Activated T-cell treated with anti-CD3 and anti-CD28 coated beads for 48 hours (primary cell): ENCODE measurements around the gene APEH.

Experiments
- DNase-seq: peaks from one replicate; pipeline ENCODE4 v3.0.0-alpha.2; 2020; ENCODE audit warnings: low read depth

The APEH gene

DNA sequence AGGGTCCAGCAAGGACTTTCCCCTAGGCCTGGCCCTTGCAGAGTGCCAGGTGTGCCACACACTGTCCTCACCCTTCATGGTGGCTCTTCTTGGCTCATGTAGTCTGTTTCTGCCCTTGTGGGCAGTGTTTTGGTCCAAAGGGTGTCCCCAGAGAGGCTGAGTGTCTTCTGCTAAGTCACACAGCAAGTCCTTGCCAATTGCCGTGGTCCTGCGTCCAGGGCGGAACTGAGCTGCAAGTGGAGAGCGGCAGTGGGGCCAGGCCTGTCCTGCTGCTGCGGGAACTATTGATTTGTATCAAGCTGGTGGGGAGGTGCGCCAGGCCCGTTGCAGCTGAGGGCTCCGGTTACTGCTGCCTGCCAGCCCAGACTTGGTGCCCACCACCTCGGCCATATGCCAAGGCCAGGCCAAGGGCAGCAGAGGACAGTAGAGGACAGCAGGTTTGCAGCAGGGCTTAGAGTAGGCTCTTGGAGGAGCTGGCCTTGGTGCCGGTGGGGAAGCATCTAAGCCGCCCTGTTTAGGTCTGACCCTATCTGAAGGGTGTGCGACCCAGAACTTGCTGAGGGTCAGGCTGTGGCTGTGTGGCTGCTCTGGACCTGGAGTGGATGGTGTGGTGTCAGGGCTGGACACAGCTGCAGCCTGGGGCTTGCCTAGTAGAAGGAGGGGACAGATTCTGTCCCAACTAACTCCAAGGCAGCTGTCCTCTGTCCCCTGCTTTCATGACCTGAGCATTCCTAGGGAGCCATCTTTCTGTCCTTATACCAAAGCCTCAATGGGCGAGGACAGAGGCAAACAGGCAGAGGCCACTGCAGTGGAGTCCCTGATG lies 40.8 kb downstream of the APEH start:
- no peak for DNase-seq

DNA sequence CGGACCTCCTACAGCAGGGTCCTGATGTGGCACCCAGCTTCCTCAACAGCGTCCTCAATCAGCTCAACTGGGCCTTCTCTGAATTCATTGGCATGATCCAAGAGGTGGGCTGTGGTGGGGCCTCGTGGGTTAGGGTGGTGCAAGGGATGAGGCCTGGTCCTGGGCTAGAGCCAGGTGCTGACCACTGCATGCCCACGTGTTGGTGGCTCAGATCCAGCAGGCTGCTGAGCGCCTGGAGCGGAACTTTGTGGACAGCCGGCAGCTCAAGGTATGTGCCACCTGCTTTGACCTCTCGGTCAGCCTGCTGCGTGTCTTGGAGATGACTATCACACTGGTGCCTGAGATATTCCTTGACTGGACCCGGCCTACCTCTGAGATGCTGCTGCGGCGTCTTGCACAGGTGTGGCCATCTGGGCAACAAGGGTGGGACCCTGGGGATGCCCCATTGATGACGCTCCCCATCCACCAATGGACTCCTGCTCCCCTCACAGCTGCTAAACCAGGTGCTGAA lies 41.5 kb downstream of the APEH start:
- no peak for DNase-seq

DNA sequence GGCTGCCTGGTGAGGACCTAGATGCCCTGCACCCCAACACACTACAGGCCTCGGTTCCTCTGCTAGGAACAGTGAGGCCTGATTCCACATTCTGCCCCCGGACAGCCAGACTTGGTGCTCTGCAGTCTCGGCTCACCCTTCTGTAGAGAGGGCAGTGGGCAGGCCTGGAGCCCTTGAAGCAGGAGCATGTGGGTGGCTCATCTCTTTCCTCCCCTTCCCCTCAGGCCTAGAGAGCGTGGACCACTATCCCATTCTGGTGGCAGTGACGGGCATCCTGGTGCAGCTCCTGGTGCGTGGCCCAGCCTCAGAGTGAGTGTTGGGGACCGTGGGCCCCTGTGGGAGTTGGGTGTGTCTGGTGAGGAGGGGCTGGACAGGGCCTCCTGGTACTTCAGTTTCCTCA lies 42.0 kb downstream of the APEH start:
- DNase-seq, result no peak

DNA sequence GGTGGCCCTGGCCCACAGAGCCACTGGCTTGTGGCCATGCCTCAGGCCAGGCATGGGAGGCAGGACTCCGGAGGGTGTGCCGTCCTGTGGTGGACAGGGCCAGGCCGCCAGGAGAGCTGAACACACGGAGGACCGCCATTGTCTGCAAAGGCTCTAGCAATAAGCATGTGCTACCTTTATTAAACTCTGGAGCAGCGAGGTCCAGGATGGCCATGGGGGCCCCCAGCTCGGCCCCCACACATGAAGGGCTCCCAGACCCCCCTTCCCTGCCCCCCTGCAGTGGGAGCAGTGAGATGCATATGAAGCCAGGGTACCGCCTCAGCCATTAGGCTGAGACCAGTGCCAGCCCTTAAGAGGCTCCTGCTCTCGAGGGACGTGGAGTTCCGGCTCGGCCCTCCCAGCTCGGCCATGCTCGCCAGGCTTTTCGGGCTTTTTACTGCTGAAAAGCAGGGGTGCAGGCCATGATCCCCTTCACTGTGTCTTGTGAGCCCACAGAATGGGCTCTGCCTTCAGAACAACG lies 42.6 kb downstream of the APEH start:
- DNase-seq, result no peak

DNA sequence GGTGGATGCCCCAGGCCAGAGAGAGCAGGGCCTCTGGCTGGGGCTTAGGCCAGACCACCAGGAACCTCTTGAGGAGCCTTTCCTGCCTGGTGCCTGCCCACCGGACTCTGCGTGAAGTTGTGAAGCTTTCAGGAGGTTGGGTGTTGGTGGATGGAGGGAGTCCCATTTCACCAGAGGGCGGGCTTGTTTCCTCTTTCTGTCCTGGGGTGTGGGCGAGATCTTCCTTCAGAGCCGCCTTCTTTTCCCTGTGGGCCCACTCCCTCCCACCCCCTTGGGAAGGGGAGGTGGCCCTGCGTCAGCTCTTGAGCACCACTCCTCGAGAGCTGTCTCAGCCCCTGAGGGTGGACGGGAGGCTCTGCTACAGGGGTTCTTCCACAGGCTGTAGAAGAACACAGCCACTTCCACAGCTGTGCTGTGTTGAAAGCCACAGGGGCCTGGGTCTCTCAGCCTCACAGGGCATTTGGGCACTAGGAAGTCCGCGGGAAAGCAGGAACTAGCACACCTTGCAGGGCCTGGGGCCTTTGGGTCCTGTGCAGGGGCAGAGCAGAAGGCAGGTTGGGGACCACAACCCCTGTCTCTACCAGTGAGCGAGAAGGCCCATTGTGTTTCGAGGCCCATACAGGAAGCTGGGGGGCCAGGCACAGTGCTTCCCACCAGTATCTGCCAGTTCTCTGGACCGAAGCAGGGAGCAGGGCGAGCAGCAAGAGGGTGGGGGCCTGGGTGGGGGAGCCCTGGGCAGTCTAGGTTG lies 43.2 kb downstream of the APEH start:
- DNase-seq, result no peak

DNA sequence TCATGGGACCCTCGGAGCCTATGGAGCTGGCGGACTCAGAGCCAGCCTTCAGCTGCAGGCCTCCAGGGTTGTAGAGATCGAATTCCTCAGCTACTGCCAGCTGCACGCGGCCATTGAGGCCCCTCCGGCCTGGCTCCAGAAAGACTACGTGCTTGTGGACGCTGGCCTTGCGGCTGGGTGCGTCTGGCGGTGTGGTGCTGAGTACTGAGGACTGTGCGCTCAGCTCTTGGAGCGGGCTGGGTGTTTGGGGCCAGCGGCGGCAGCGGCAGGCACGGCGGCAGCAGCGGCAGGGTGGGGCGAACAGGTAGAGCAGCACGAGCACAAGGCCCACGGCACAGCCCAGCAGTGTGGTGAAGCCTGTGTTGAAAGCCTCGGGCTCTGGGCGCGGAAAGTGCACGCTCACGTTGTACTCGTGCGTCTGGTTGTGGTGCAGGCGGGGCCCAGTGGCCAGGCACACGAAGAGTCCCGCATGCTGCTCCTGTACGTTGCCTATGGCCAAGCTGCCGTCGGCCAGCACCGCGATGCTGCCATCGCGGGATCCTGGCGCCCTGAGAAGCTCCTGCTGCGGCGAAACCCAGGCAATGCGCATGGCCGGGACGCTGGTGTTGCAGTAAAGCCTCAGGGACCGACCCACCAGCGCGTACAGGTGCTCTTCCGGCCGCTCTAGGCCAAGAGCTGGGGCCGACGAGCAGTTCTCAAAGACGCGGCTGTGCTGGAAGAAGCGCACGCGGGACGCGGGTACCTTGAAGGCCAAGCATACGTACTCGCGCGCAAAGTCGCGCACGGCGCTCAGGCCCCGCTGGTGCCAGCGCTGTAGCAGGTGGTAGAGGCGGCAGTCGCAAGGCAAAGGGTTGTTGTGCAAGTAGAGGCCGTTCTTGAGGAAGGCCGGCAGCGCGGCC lies 44.1 kb downstream of the APEH start:
- no peak for DNase-seq

DNA sequence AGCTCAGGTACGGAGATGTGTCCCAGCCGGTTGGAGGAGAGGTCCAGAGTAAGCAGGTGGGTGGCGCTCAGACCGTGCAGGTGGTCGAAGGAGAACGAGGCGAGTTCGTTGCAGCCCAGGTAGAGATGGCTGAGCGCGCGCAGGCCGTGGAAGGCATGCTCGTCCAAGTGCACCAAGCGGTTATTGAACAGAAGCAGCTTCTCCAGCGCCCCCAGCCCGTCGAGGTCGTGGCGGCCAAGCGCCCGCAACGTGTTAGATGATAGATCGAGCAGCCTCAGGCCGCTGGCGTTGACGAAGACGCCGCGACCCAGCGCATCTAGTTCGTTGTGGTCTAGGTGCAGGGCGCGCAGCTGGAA lies 44.7 kb downstream of the APEH start:
- no peak for DNase-seq

DNA sequence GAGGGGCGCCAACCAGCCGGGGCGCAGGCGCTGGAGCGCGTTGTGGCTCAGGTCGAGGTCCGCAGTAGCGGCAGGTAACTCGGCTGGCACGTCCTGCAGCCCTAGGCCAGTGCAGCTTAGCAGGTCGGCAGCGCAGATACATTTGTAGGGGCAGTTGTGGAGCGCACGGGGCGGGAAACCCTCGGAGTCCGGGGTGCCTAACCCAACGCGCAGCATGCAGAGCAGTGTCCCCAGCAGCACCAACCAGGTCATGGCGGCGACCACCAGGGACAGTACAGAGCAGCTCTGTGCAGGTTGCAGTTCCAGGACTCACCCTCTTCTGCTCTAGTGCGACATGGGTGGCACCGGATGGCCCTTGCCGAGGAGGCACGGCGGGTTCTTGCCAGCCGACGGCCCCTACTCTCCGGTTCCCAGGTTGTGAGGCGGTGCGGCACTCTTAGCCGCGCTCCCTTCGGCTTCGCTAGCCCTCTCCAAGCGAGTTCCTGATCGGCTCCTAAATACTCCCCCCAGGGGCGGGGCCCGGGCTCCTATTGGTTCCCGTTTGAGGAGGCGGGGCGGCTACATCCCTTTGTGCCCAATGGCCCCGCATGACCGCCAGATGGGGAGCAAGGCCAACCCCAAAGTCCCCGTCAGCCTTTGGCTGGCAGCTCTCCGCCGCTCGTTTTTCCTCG lies 45.2 kb downstream of the APEH start, which contains the start of gene AMIGO3:
Gene AMIGO3, minus strand, starts transcription at position 471 of the 671 bp plus-strand sequence. Its CDS starts 219 bp downstream, at position 252.
- DNase-seq, result peak; percentile 85

DNA sequence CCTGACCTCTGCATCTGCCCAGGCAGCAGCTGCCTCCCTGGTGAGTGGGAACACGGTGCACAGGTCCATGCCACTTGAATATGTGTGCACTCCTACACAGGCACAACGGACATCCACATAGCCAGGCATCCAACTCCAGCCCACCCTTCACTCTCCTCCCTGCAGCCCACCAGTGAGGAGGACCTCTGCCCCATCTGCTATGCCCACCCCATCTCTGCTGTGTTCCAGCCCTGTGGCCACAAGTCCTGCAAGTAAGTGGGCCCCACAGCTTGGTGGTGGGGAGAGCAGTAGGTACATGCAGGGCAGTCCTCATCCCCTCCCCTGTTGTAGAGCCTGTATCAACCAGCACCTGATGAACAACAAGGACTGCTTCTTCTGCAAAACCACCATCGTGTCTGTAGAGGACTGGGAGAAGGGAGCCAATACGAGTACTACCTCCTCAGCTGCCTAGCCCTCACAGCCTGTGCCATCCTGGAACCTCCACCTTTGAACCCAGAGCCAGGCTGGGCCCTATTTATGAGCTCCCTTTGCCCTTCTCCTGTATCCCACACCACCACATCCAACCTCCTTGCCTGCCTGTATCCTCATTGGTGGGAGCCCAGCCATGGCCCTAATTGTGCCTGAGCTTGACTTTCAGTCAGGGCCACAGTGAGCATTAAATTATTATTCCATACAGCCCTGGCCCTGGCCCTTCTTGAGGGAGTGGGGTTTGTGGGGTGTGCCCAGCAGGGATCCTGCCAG lies 46.9 kb downstream of the APEH start:
- DNase-seq, result no peak

DNA sequence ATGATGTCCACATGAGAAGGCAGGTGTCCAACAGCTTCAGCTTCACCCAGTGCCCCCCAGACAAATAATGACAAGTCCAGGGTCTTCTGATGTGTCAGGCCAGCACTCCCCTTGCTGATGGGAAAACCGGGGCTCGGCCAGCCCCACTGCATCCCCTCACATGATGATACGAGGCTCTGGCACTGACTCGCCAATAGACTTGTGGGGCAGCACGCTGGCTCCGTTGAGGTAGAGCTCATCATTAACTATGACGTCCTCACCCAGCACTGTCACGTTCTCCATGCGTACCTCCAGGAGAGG lies 47.4 kb downstream of the APEH start:
- DNase-seq, result no peak

DNA sequence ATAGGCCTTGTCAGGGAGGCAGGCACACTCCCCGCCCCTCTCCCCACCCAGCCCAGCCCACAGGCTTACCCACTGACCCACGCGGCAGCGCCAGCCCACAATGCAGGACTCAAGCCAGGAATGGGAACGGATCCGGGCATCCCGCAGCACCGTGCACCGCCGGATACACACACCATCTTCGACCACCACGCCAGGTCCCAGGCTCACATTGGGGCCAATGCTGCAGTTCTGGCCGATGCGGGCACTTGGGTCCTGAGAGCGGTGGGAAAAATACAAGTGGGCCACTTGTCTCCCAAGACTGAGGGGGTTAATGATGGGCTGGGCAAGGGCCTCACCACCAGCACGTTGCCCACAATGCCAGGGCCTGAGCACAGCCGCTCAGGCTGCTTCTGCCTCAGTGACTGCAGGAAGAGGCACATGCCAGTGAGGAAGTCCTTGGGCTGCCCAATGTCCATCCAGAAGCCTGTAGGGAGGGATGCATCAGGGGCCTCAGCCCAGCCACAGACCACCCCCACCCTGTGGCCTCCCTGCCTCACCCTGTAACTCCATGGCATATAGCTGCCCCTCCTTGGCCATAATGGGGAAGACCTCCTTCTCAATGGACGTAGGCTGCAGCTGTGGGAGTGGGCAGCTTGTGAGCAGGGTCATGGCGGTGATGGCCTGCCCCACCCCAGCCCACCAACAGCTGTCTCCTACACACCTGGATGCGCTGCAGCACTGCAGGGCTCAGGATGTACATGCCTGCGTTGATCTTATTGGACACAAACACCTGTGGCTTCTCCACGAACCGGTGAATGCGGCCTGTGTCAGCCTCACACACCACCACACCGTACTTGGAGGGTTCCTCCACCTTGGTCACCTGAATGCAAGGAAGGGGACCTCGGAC lies 48.0 kb downstream of the APEH start:
- DNase-seq, result no peak

DNA sequence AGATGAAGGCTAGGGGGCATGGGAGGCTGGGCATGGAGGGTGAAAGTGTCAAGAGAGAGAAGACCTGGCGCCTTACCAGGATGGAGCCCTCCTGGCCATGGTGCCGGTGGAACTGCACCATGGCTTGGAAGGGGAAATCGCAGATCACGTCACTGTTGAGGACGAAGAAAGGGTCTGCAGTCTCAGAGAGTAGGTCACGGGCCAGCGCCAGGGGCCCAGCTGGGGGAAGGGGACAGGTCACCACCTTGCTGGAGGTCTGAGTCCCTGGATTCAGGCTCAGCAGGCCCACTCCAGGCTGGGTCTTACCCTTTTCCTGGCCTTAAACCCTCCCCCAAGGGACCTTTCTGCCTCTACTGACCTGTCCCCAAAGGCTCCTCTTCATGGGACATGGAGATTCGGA lies 48.7 kb downstream of the APEH start:
- DNase-seq, result no peak

DNA sequence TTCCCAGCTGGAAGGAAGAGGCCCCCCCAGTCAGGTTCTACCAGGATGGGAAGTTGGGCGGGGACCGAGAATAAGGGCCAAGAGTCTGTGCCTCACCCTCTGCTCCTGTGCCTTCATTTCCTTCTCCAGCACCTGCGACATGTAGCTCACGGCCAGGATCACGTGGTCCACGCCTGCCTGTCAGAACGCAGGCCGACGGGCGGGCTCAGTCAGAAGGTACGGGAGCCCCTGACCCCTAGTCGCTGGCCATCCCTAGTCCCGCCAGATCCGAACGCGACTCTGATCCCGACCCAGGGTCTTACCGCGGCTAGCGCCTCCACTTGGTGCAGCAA lies 49.1 kb downstream of the APEH start:
- DNase-seq, result peak; percentile 56

DNA sequence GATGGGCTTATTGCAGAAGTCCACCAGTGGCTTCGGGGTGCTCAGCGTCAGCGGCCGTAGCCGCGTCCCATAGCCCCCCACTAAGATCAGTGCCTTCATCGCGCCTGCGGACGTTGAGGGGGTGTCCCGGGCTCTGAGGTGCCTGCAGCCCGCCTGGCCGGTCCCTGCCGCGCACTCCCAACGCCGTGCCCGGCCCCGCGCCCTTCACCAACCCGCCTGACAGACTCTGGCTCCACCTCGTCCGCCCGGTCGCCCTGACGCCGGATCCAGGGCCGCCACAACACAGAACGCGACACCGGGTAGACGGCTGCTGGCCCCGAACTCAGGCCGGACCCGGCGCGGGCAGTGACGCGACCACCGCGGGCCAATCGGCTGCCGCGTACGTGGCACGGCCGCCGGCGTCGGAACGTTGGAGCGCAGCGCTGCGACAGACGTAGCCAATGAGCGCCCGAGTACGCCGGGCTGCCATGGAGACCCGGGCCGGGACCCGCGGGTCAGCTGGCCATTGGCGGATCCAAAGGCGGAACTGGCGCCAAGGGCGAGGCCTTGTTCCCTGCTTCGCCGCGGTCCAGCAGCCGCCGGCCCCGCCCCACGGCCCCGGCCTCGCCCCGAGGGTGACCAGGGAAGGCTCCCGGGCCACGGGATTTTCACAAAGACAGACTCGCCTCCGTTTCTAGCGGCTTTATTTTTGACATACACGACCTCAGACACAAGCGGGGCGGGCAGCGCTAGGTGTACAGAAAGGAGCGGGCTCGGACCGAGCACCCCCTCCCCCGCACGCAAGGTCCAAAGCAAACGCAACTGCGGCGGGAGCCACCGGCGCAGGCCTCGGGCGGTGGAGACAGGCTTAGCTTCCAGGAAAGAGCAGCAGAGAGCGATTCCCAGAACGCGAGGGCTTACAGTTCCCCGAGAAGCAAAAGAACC lies 49.7 kb downstream of the APEH start, which contains the start of gene GMPPB:
Gene GMPPB, minus strand, starts transcription at position 324 of the 924 bp plus-strand sequence. Its CDS starts 225 bp downstream, at position 99.
- peak; percentile 96 for DNase-seq

DNA sequence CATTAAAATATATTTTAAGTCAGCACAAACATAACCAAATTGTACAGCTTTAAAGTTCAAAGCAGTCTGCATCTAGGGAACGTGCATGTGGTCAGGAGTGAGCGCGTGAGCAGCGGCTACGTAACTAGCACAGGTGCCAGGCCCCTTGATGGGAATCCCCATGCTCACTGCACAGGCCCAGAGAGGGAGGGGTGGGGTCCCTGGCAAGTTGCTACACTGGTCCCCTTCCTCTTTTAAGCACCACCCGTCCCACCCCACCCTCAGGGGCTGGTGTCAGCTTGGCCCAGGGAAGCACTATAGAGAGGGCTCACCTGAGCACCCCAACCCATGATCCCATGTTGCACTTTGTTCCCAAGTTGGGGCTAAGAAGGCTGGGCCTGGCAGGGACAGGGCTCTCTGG lies 50.4 kb downstream of the APEH start:
- no peak for DNase-seq

DNA sequence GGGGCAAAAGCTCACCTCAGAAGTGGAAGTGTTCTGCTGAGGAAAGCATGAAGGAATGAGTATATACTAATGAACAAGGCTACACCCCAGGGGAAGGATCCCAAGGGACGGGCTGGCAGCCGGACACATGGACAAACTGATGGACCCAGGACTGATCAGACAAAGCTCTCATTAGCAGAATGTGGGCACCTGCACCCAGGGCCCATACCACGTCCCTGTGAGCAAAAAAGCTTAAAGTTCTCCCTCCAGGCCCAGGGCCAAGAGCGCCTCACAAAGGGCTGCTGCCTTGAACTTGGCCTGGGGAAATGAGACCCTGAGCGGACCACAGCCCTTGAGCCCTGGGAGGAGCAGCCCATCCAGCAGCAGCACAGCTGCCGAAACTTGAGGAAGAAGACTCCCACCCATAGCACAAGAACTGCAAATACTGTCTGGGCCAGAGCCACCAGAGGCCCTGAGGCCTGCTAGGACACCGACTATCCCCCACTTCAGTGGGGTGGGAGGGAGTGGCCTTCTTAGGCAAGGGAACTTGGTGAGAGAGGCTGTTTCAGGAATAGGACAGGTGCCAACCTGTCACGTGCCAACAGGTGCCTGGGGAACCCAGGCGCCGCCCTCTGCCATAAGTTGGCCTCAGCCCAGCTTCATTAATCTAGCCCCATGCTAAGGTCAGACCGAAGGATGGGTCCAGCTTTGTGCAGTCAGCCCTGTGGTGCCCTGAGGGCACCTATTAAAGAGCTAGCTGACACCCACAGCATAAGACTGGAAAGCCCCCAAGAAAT lies 51.9 kb downstream of the APEH start:
- DNase-seq, result no peak

DNA sequence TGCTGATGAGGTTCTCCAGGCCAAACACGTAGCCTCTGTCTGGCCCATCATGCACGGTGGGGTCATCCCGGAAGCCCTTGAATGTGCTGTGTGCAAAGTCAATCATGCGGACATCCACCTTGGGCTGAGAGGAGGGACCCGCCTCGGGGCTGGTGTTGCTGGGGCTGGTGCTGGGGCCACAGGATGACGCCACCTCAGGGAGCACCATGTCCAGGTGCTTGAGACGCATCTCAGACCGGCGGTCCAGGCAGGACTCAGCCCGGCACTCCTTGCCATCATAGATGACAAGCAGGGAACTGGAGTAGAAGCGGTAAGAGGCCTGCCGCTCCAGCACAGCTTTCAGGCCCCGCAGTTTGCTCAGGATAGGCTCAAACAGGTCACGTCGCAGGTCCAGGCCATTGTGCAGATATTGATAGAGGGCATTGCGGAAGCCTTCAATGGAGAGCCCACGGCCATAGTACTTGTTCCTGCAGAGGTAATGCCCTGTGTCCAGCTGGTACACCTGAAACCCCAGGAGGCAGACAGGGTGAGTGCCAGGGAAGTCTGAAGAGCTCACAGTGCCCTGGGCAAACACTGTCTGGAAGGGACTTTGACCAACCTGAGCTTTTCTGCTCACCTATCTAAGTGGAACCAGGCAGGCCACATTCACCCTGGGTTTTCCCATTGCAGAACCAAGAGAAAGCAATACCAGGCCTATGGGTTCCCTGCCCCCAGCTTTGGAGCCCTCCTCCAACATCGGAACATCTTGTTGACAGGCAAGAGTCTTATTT lies 53.2 kb downstream of the APEH start:
- DNase-seq, result no peak
